GM12865 (cell line): ENCODE measurements around the gene AZIN2.
"Not testable (repeated sequence)": the region's sequence is repeated elsewhere in the genome, so short reads cannot be mapped to it uniquely, and the experiment has no call there.

Source experiments
- DNase-seq: peaks from one replicate; pipeline ENCODE4 v3.0.0; 2010; ENCODE audit warnings: low read depth
- H3K4me3 ChIP-seq: 2 replicates; pipeline ENCODE4 v1.5.1; 2011; ENCODE audit warnings: mild to moderate bottlenecking, low read depth, low read length, control low read depth
- CTCF ChIP-seq: IDR thresholded peaks from 2 replicates; pipeline ENCODE4 v1.5.1; 2011; ENCODE audit warnings: low read length, control low read depth, low read depth, inconsistent platforms; ENCODE audit not compliant: insufficient read depth; ENCODE audit errors: missing control alignments

Gene AZIN2

GRCh38 chr1:33094971-33095604, 14.1 kb downstream of the AZIN2 start:
- peak; percentile 96 for TF ChIP-seq CTCF
- no peak overlapping the region for H3K4me3 ChIP-seq
- peak; percentile 35 for DNase-seq

GRCh38 chr1:33096363-33097005, 15.5 kb downstream of the AZIN2 start:
- TF ChIP-seq CTCF: no peak
- H3K4me3 ChIP-seq: no peak overlapping the region
- DNase-seq: no peak

- no peak for DNase-seq
- TF ChIP-seq CTCF: no peak
- H3K4me3 ChIP-seq: no peak overlapping the region
Measured at GRCh38 chr1:33097137-33097611, 16.2 kb downstream of the AZIN2 start.

DNA sequence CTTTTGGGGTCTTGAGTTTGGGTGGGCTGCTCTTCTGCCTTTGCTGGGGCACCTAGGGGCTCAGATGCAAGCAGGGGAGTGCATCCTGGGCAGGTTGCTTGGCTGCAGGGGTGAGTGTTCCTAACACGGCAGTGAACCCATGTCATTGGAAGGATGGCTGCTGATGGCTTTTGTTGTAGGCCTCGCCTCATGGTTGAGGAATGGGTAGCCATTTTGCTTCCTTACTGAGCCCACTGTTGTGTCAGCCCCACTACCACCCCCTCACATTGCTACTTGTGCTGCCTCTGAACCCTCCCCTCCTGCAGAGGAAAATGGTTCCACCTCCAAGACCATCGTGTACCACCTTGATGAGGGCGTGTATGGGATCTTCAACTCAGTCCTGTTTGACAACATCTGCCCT, 16.8 kb downstream of the AZIN2 start:
- DNase-seq: no peak
- no peak overlapping the region for H3K4me3 ChIP-seq
- no peak for TF ChIP-seq CTCF

DNA sequence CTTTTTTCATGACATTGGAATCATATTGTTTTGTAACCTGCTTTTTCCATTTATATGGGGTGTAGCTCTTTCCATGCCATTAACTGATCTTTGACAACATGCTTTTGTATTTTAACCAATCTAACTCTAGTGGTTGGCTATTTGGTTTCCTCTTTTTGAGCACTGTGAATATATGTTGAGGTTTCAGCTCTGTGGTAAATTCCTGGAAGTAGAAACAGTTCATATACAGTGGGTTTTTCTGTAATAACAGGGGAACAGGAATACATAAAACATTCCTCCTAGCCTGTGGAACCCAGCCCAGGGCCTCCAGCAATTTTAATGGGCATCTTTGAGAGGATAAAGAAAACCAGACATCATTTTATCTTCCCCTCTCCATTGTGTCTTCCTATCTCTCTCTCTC, 17.4 kb downstream of the AZIN2 start:
- no peak for DNase-seq
- no peak for TF ChIP-seq CTCF
- H3K4me3 ChIP-seq: no peak overlapping the region

DNA sequence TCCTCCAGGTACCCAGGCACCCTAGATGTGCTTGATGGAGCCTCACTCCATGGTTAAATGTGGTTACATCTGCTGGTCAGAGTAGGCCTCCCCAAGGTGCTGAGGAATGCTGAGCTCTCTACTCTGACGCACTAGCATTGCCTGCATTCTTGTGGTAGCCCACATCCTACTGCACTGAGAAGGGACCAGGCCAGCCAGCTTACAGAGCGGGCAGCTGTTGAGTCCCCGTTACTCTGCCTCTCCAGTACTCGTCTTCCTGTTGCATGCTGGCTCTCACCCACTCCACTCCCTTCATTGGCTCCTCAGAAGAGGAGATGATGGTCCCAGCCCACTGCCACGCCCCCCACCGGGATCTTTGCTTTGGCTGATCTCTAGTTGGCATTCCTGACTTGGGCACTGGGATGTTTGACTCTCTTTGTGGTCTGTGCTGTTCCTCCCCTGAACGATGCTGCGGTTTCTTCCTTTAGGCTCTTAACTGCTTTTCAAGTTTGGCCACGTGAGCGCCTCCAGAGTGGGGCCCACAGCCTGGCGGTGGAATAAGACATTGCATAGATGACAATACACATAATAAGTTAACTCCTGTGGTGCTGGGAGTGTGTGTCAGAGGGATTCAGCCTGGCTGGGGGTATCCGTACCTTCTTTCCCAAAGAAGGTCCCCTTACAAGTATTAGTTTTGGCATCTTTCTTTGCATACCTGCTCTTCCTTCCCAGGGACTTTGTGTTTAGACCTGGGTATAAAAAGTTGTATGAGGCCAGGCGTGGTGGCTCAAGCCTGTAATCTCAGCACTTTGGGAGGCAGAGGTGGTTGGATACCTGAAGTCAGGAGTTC, 18.6 kb downstream of the AZIN2 start:
- peak overlapping the region; percentile 21 for H3K4me3 ChIP-seq
- peak; percentile 38 for TF ChIP-seq CTCF
- DNase-seq: peak; percentile 94

DNA sequence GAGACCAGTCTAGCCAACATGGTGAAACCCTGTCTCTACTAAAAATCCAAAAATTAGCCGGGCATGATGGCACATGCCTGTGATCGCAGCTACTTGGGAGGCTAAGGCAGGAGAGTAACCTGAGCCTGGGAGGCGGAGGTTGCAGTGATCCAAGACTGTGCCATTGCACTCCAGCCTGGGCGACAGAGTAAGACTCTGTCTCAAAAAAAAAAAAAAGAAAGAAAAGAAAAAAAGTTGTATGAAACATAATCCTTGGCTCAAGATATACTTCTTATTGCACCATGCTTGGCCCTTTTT, 19.1 kb downstream of the AZIN2 start:
- H3K4me3 ChIP-seq: peak overlapping the region; percentile 21; the same call in 1 of the 2 replicates
- DNase-seq: not testable (repeated sequence)
